Fibroblast of pulmonary artery (primary cell): ENCODE results near the gene ALDH4A1.

Experiments
- DNase-seq: peaks from one replicate; pipeline ENCODE4 v3.0.0-alpha.2; 2010; ENCODE audit warnings: low read depth
- H3K4me3 ChIP-seq: replicated peaks from 2 replicates; pipeline ENCODE4 v1.5.1; 2011; ENCODE audit warnings: low read depth, mild to moderate bottlenecking, control low read depth, low read length, moderate library complexity
- CTCF ChIP-seq: IDR thresholded peaks from 2 replicates; pipeline ENCODE4 v1.5.1; 2011; ENCODE audit warnings: mild to moderate bottlenecking, control low read depth, low read length, inconsistent platforms; ENCODE audit errors: missing control alignments

The ALDH4A1 gene

GRCh38 chr1:18926315-18927081, 24.1 kb upstream of the ALDH4A1 start:
- H3K4me3 ChIP-seq, result no peak overlapping the region
- peak; percentile 96 for DNase-seq
- no peak for TF ChIP-seq CTCF

- no peak for TF ChIP-seq CTCF
- no peak overlapping the region for H3K4me3 ChIP-seq
- no peak for DNase-seq
Measured at GRCh38 chr1:18925279-18925678, 22.9 kb upstream of the ALDH4A1 start.

GRCh38 chr1:18924221-18924691, 21.9 kb upstream of the ALDH4A1 start:
- TF ChIP-seq CTCF, result no peak
- DNase-seq, result peak; percentile 52
- no peak overlapping the region for H3K4me3 ChIP-seq

GRCh38 chr1:18923756-18924211, 21.4 kb upstream of the ALDH4A1 start:
- no peak overlapping the region for H3K4me3 ChIP-seq
- TF ChIP-seq CTCF, result no peak
- DNase-seq, result peak; percentile 52

GRCh38 chr1:18922848-18923755, 20.7 kb upstream of the ALDH4A1 start:
- H3K4me3 ChIP-seq, result no peak overlapping the region
- TF ChIP-seq CTCF, result no peak

GRCh38 chr1:18922319-18922726, 20.0 kb upstream of the ALDH4A1 start:
- no peak overlapping the region for H3K4me3 ChIP-seq
- peak; percentile 30 for TF ChIP-seq CTCF
- peak; percentile 95 for DNase-seq

More at GRCh38 chr1:18922848-18923755, 20.7 kb upstream of the ALDH4A1 start:
- DNase-seq, result no peak
